GM23338 (cell line): ENCODE data around the gene NEK11. TPM values are rescaled to one million over a fixed set of nuclear protein-coding genes. Genes with fewer than 3 reads are reported as not detected.

Experiments used
- ATAC-seq: fragments of 200-7000 bp; cut with Tn5 transposase; 3 replicates; pipeline ENCODE4 v1.9.1; 2020
- DNase-seq: peaks from one replicate; pipeline ENCODE4 v3.0.0-alpha.2; 2015; ENCODE audit warnings: low spot score
- H2AFZ ChIP-seq: fragments of 200-600 bp; sonication (generic); 2 replicates; pipeline ENCODE4 v1.8.0; 2016; ENCODE audit warnings: antibody characterized with exemption, mild to moderate bottlenecking, moderate library complexity
- H3F3A ChIP-seq: fragments of 200-600 bp; sonication (generic); replicated peaks from 2 replicates; pipeline ENCODE4 v1.8.0; 2017; ENCODE audit warnings: antibody characterized with exemption, mixed run types, low read depth
- H3K27ac ChIP-seq: fragments of 200-600 bp; sonication (generic); 2 replicates; pipeline ENCODE4 v1.6.1; 2016; ENCODE audit warnings: low read depth
- H3K27me3 ChIP-seq: fragments of 200-600 bp; sonication (generic); 2 replicates; pipeline ENCODE4 v1.8.0; 2016; ENCODE audit warnings: mild to moderate bottlenecking, mixed run types, moderate library complexity; ENCODE audit not compliant: insufficient read depth
- H3K36me3 ChIP-seq: fragments of 200-600 bp; sonication (generic); 2 replicates; pipeline ENCODE4 v1.8.0; 2016; ENCODE audit warnings: mild to moderate bottlenecking; ENCODE audit not compliant: insufficient read depth
- H3K4me1 ChIP-seq: fragments of 200-600 bp; sonication (generic); 2 replicates; pipeline ENCODE4 v1.8.0; 2016; ENCODE audit warnings: mild to moderate bottlenecking, moderate library complexity; ENCODE audit not compliant: insufficient read depth
- H3K4me2 ChIP-seq: fragments of 200-600 bp; sonication (generic); 2 replicates; pipeline ENCODE4 v1.7.1; 2017; ENCODE audit warnings: mixed run types
- H3K4me3 ChIP-seq: fragments of 200-600 bp; sonication (generic); 2 replicates; pipeline ENCODE4 v1.6.1; 2016; ENCODE audit warnings: mixed run types
- H3K79me2 ChIP-seq: fragments of 200-600 bp; sonication (generic); replicated peaks from 2 replicates; pipeline ENCODE4 v1.8.0; 2017; ENCODE audit warnings: mild to moderate bottlenecking; ENCODE audit not compliant: insufficient read depth
- H3K9me2 ChIP-seq: fragments of 200-600 bp; sonication (generic); 2 replicates; pipeline ENCODE4 v1.8.0; 2017; ENCODE audit not compliant: insufficient read depth
- H4K20me1 ChIP-seq: fragments of 200-600 bp; sonication (generic); replicated peaks from 2 replicates; pipeline ENCODE4 v1.8.0; 2017; ENCODE audit warnings: mild to moderate bottlenecking; ENCODE audit not compliant: insufficient read depth
- H3K27ac Mint-ChIP-seq: 2 replicates; pipeline ENCODE4 v1.8.0; 2020; ENCODE audit warnings: inconsistent platforms, mild to moderate bottlenecking, moderate library complexity, mixed read lengths
- H3K27me3 Mint-ChIP-seq: 3 replicates; pipeline ENCODE4 v1.8.0; 2022; ENCODE audit warnings: low read depth, mild to moderate bottlenecking, moderate library complexity, mixed read lengths, inconsistent platforms; ENCODE audit not compliant: insufficient read depth, poor library complexity
- H3K36me3 Mint-ChIP-seq: 3 replicates; pipeline ENCODE4 v1.8.0; 2021; ENCODE audit warnings: low read depth, mild to moderate bottlenecking, inconsistent platforms, moderate library complexity, mixed read lengths
- H3K4me1 Mint-ChIP-seq: 3 replicates; pipeline ENCODE4 v1.8.0; 2020; ENCODE audit warnings: mild to moderate bottlenecking, inconsistent platforms, mixed read lengths
- H3K4me3 Mint-ChIP-seq: 3 replicates; pipeline ENCODE4 v1.8.0; 2021; ENCODE audit warnings: moderate library complexity, mild to moderate bottlenecking, inconsistent platforms, mixed read lengths
- H3K9me3 Mint-ChIP-seq: 3 replicates; pipeline ENCODE4 v1.8.0; 2020; ENCODE audit warnings: moderate library complexity, mild to moderate bottlenecking, inconsistent platforms, mixed read lengths
- CREB1 ChIP-seq: fragments of 250-450 bp; sonication (Bioruptor Pico); IDR thresholded peaks from 2 replicates; pipeline ENCODE4 v1.5.0; 2020; ENCODE audit warnings: low read depth, mild to moderate bottlenecking, moderate library complexity
- CTCF ChIP-seq, 2 experiments: fragments of 200-600 bp in 1 of 2; sonication (generic) in 1 of 2; conservative IDR thresholded peaks; 2 replicates each; pipeline versions ENCODE4 v1.5.1 to v1.6.1; 2016 to 2017; ENCODE audit warnings: antibody characterized with exemption in 2 of 2, low read depth in 2 of 2, mild to moderate bottlenecking in 2 of 2, moderate library complexity in 1 of 2
- EZH2phosphoT487 ChIP-seq: fragments of 200-600 bp; sonication (generic); IDR thresholded peaks from one replicate; pipeline ENCODE4 v1.8.1; 2018; ENCODE audit warnings: antibody characterized with exemption; ENCODE audit not compliant: unreplicated experiment
- NANOG ChIP-seq: IDR thresholded peaks from 2 replicates; pipeline ENCODE4 v1.6.1; 2016; ENCODE audit warnings: antibody characterized with exemption, borderline replicate concordance
- POLR2AphosphoS5 ChIP-seq: IDR thresholded peaks from 2 replicates; pipeline ENCODE4 v1.6.1; 2016; ENCODE audit warnings: antibody characterized with exemption, low read depth
- STAT1 ChIP-seq: IDR thresholded peaks from one replicate; pipeline ENCODE4 v1.6.1; 2016; ENCODE audit warnings: antibody characterized with exemption; ENCODE audit not compliant: unreplicated experiment
- ZNF114 ChIP-seq: fragments of 250-450 bp; sonication (Bioruptor Pico); IDR thresholded peaks from 2 replicates; pipeline ENCODE4 v1.5.0; 2020; ENCODE audit warnings: mild to moderate bottlenecking, moderate library complexity
- ZNF331 ChIP-seq: fragments of 250-450 bp; sonication (Bioruptor Pico); IDR thresholded peaks from 2 replicates; pipeline ENCODE4 v1.5.0; 2020; ENCODE audit warnings: low read depth, mild to moderate bottlenecking, moderate library complexity
- ZNF462 ChIP-seq: fragments of 250-450 bp; sonication (Bioruptor Pico); IDR thresholded peaks from 2 replicates; pipeline ENCODE4 v1.5.0; 2020; ENCODE audit warnings: mild to moderate bottlenecking, moderate library complexity
- polyA plus RNA-seq: library from polyadenylated mRNA; unstranded; fragments of >200 nt; fragmentation: Nextera tagmentation; extraction: Ambion mirVana; gene quantifications from 2 replicates; pipeline ENCODE4 v1.2.1, GENCODE V29; 2016
- total RNA-seq: library from RNA; depleted of rRNA; stranded (reverse); fragments of >200 nt; shearing (Covaris generic); gene quantifications from 2 replicates; pipeline ENCODE4 v1.2.3, GENCODE V29; 2014
- TF ChIP-seq, protein P1 (sequence below): IDR thresholded peaks from one replicate; pipeline ENCODE4 v1.6.1; 2018; ENCODE audit warnings: antibody characterized with exemption; ENCODE audit not compliant: unreplicated experiment

NEK11 gene
- total and polyA plus RNA-seq, 2 experiments from 2014 or later: 0.80 to 1.1 TPM

DNA sequence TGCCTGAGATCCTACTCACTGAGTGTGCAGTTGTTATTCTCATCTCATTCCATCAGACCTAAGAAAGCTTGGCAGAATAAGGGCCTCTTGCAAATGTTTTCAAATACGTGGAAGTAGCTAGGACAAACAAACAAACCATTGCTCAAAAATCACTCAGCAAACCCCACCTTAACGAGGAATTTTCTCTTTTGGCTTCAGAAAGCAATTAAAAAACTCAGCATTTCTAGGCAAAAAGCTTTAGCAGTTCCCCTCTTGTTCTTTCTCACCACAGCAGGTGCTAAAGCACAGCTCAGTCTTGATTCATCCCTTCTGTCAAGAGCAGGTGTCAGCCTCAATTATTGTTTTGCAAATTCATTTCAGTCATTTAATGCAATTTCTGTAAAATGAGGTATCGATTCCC, 296.3 kb downstream of the NEK11 start:
- no peak overlapping the region for H3K4me3 ChIP-seq
- no peaks in the 10 kb centered on the region for H3K36me3 ChIP-seq
- H3K27ac ChIP-seq: no peak overlapping the region
- no peaks in the 10 kb centered on the region for H3K27me3 ChIP-seq
- no peak for ATAC-seq
- H3K4me2 ChIP-seq: no peak overlapping the region; the same call in 1 of the 2 replicates
- Mint-ChIP-seq H3K4me1 (peaks cover 13% of the 10 kb centered on the region), H3K9me3 (no peaks in the 10 kb centered on the region), H3K27ac (no peak overlapping the region; the same call in 1 of the 2 replicates), H3K4me3 (no peak overlapping the region), H3K36me3 (no peaks in the 10 kb centered on the region), H3K27me3 (no peaks in the 10 kb centered on the region)
- H3K79me2 ChIP-seq: no peaks in the 10 kb centered on the region
- no peak for DNase-seq
- H3K9me2 ChIP-seq: 0 out of 2 replicates have a peak, but pooled peaks cover 3% of the 10 kb centered on the region
- 0 out of 2 replicates have a peak, but pooled peaks cover under 1% of the 10 kb centered on the region for H3K4me1 ChIP-seq
- H2AFZ ChIP-seq: no peak overlapping the region
- H3F3A ChIP-seq: no peaks in the 10 kb centered on the region
- no peak for TF ChIP-seq POLR2AphosphoS5
- TF ChIP-seq ZNF462: no peak
- TF ChIP-seq ZNF114 (CRISPR knock-in tag): no peak
- TF ChIP-seq ZNF331 (CRISPR knock-in tag): no peak
- no peak for TF ChIP-seq EZH2phosphoT487
- no peak for TF ChIP-seq NANOG
- TF ChIP-seq, protein P1, sequence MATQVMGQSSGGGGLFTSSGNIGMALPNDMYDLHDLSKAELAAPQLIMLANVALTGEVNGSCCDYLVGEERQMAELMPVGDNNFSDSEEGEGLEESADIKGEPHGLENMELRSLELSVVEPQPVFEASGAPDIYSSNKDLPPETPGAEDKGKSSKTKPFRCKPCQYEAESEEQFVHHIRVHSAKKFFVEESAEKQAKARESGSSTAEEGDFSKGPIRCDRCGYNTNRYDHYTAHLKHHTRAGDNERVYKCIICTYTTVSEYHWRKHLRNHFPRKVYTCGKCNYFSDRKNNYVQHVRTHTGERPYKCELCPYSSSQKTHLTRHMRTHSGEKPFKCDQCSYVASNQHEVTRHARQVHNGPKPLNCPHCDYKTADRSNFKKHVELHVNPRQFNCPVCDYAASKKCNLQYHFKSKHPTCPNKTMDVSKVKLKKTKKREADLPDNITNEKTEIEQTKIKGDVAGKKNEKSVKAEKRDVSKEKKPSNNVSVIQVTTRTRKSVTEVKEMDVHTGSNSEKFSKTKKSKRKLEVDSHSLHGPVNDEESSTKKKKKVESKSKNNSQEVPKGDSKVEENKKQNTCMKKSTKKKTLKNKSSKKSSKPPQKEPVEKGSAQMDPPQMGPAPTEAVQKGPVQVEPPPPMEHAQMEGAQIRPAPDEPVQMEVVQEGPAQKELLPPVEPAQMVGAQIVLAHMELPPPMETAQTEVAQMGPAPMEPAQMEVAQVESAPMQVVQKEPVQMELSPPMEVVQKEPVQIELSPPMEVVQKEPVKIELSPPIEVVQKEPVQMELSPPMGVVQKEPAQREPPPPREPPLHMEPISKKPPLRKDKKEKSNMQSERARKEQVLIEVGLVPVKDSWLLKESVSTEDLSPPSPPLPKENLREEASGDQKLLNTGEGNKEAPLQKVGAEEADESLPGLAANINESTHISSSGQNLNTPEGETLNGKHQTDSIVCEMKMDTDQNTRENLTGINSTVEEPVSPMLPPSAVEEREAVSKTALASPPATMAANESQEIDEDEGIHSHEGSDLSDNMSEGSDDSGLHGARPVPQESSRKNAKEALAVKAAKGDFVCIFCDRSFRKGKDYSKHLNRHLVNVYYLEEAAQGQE: no peak
- no peak for TF ChIP-seq CTCF (conservative IDR thresholded peaks at IDR 0.05; ENCODE audit: low read depth in 2 of 2)
- TF ChIP-seq STAT1: no peak
- no peak for TF ChIP-seq CREB1 (CRISPR knock-in tag)
- H4K20me1 ChIP-seq: no peaks in the 10 kb centered on the region
